GM12874 (cell line): ENCODE measurements around the gene PLXNA4.

Experiments
- CTCF ChIP-seq: IDR thresholded peaks from 2 replicates; pipeline ENCODE4 v1.5.1; 2011; ENCODE audit warnings: low read depth, mild to moderate bottlenecking, control low read depth, low read length, moderate library complexity; ENCODE audit not compliant: insufficient read depth

Gene PLXNA4

DNA sequence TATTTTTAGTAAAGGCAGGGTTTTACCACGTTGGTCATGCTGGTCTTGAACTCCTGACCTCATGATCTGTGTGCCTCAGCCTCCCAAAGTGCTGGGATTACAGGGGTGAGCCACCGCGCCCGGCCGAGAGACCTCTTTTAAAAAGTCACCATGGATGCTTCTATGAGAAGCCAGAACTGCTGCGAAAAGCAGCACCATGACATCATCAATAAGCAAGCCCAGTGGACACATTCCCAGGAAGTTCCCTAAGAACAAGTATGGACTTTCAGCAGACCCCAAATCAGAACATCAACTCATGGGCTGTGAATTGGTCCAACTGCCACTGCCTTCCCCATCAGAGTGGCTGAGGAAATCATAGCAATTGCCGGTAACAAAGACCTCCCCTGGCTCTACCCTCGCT lies 93.4 kb downstream of the PLXNA4 start:
- no peak for TF ChIP-seq CTCF

- TF ChIP-seq CTCF = no peak
Observed at GRCh38 chr7:132480534-132480933, 95.7 kb downstream of the PLXNA4 start.

DNA sequence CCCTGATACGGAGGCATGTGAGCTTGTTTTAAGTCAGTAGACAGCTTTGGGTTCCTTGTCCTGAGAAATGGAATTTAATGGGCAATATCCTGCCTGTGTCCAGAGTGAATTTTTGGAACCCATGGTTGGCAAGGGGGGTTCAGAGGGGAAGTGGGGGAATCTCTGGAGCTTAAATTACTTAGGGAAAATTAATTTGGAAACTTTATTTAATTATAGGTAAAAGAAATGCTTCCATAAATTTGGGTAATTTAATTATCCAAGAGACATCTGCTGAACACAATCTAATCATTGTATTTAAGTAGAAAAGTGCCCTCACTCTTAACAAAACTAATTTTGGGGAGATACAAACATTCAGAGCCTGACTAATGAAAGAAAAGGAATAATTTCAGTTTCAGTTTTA lies 99.7 kb downstream of the PLXNA4 start:
- no peak for TF ChIP-seq CTCF

DNA sequence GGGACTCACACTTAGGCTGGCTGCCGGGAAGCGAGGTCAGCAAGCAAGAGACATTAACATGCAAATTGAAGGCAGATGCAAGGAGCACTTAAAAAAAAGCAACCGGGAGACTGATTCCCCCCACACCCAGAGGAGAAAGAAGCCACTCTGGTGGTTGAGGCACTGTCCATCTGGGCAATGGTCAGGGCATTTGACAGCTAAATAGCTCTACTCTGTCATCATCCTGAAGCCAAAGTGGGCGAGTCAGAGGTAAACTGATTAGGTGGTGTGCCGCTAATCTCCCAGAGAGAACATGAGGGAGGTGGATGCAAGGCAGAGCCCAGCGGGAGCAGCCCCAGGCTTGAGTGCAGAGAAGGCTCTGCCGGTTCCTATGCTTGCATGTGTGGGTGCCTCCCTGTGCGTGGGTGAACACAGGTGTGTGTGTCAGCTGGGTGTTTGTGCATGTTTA lies 100.6 kb downstream of the PLXNA4 start:
- TF ChIP-seq CTCF = no peak

- TF ChIP-seq CTCF = no peak
Observed at GRCh38 chr7:132475037-132475668, 101.1 kb downstream of the PLXNA4 start.

GRCh38 chr7:132472463-132473120 lies 103.7 kb downstream of the PLXNA4 start:
- TF ChIP-seq CTCF = no peak

DNA sequence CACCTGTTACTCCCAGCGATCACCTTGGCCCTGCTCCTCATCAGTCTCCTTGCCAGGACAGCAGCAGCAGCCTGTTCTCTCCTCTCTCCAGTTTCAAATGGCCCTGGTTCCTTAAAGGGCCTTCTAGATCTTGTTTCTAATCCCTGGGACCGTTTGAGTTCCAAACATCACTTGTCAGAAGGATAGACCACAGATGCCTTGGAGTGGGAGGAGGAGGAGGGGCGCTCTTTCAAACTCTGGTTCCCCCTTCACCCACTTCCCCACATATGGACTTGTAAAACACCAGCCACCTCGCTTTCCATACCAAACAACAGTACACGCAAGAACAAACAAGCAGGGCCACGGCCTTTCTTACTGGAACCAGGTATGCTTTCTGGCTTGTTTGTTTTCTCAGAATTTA lies 104.8 kb downstream of the PLXNA4 start:
- TF ChIP-seq CTCF = no peak
